MCF 10A (cell line): ENCODE data around the gene MYO1E. TPM values are rescaled to one million over a fixed set of nuclear protein-coding genes. Genes with fewer than 3 reads are reported as not detected.

ENCODE experiments used
- BruUV-seq: library from RNA; stranded (reverse); fragments of 400-500 nt; replicated peaks from 2 replicates; lab custom pipeline; 2021; lab: Mats Ljungman, UMichigan
- CTCF ChIA-PET: fragments of 300-600 bp; sonication (Branson Sonifier 250); formaldehyde crosslinking; extraction: SDS; loops from one replicate; lab custom pipeline; 2021; ENCODE audit warnings: antibody characterized with exemption, inconsistent platforms; lab: Yijun Ruan, JAX
- POLR2A ChIA-PET: fragments of 300-600, 350-650 bp; sonication (Branson Sonifier 250); formaldehyde crosslinking; extraction: SDS; loops from one replicate; lab custom pipeline; 2020; ENCODE audit warnings: antibody characterized with exemption, inconsistent platforms; lab: Yijun Ruan, JAX
- DNase-seq: peaks from one replicate; pipeline ENCODE4 v3.0.0-alpha.2; 2018; ENCODE audit not compliant: unreplicated experiment
- H3K27ac Mint-ChIP-seq: one replicate; pipeline ENCODE4 v1.8.0; 2022; ENCODE audit warnings: mild to moderate bottlenecking, low read depth, mixed read lengths; ENCODE audit not compliant: unreplicated experiment
- H3K27me3 Mint-ChIP-seq: one replicate; pipeline ENCODE4 v1.8.0; 2022; ENCODE audit warnings: mixed read lengths; ENCODE audit not compliant: insufficient read depth, unreplicated experiment
- H3K36me3 Mint-ChIP-seq: one replicate; pipeline ENCODE4 v1.8.0; 2022; ENCODE audit warnings: mild to moderate bottlenecking, moderate library complexity, mixed read lengths; ENCODE audit not compliant: insufficient read depth, unreplicated experiment
- H3K4me1 Mint-ChIP-seq: one replicate; pipeline ENCODE4 v1.8.0; 2022; ENCODE audit warnings: mixed read lengths; ENCODE audit not compliant: insufficient read depth, unreplicated experiment
- H3K4me3 Mint-ChIP-seq: one replicate; pipeline ENCODE4 v1.8.0; 2022; ENCODE audit warnings: mild to moderate bottlenecking, moderate library complexity, mixed read lengths; ENCODE audit not compliant: unreplicated experiment
- H3K9me3 Mint-ChIP-seq: one replicate; pipeline ENCODE4 v1.8.0; 2022; ENCODE audit warnings: mixed read lengths; ENCODE audit not compliant: unreplicated experiment
- intact Hi-C: fragments of 100-400 bp; cut with micrococcal nuclease; formaldehyde crosslinking; loops from 2 replicates; pipeline ENCODE4 v1.14.1; 2022
- total RNA-seq: library from RNA; stranded (reverse); gene quantifications from 2 replicates; pipeline ENCODE4 v1.2.3, GENCODE V29; 2022
- TF ChIP-seq, protein P1 (sequence below): fragments of 200-600 bp; IDR thresholded peaks from one replicate; pipeline ENCODE4 v1.8.0; 2022; ENCODE audit warnings: antibody characterized with exemption, mild to moderate bottlenecking; ENCODE audit not compliant: unreplicated experiment

Gene MYO1E
- total RNA-seq, 1 experiment from 2014 or later = 121 TPM

DNA sequence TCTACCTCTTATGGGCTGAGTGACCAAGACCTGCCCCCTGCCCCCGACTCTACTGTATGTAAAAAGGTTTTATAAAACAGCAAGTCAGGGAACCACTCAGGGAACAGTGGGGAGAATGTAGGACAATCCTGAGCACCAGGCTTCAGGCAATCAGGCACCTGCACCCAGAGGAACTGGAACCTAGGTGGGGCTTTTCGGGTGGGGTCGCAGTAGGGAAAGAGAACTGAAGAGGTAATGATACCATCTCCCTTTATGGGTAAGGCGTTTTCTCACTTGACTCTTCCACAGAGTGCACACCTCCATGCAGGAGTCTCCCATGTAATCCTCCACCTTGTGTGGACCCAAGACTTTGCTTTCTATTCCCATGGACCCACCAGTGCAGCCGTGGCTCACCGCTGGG, 45.8 kb downstream of the MYO1E start:
- peaks cover 8% of the 10 kb centered on the region for H3K36me3 Mint-ChIP-seq
- CTCF ChIA-PET = no interaction called here
- H3K9me3 Mint-ChIP-seq = no peaks in the 10 kb centered on the region
- DNase-seq = no peak
- POLR2A ChIA-PET = interaction anchor here (0.7 to 1.5 kb wide), 2 partner anchors 20 to 22 kb away, joined by 3 read pairs; no protein-coding TSS in a partner anchor
- H3K27ac Mint-ChIP-seq = no peak overlapping the region
- intact Hi-C loops = no loop called here
- TF ChIP-seq, protein P1, sequence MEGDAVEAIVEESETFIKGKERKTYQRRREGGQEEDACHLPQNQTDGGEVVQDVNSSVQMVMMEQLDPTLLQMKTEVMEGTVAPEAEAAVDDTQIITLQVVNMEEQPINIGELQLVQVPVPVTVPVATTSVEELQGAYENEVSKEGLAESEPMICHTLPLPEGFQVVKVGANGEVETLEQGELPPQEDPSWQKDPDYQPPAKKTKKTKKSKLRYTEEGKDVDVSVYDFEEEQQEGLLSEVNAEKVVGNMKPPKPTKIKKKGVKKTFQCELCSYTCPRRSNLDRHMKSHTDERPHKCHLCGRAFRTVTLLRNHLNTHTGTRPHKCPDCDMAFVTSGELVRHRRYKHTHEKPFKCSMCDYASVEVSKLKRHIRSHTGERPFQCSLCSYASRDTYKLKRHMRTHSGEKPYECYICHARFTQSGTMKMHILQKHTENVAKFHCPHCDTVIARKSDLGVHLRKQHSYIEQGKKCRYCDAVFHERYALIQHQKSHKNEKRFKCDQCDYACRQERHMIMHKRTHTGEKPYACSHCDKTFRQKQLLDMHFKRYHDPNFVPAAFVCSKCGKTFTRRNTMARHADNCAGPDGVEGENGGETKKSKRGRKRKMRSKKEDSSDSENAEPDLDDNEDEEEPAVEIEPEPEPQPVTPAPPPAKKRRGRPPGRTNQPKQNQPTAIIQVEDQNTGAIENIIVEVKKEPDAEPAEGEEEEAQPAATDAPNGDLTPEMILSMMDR = no peak
- no peaks in the 10 kb centered on the region for H3K4me1 Mint-ChIP-seq
- H3K4me3 Mint-ChIP-seq = no peak overlapping the region
- H3K27me3 Mint-ChIP-seq = no peaks in the 10 kb centered on the region
- BruUV-seq = no TSS peak

GRCh38 chr15:59322056-59322759, 50.5 kb downstream of the MYO1E start:
- Mint-ChIP-seq H3K4me3 (no peak overlapping the region), H3K9me3 (no peaks in the 10 kb centered on the region), H3K4me1 (peaks cover 6% of the 10 kb centered on the region), H3K36me3 (peaks cover 8% of the 10 kb centered on the region), H3K27me3 (no peaks in the 10 kb centered on the region), H3K27ac (no peak overlapping the region)
- ChIA-PET CTCF (no interaction called here), POLR2A (interaction anchor here (0.7 kb wide), 1 partner anchor 9 kb away, joined by 3 read pairs; no protein-coding TSS in a partner anchor)
- intact Hi-C loops = no loop called here
- no TSS peak for BruUV-seq
- TF ChIP-seq, protein P1 = no peak
- DNase-seq = no peak

GRCh38 chr15:59321000-59321689, 51.5 kb downstream of the MYO1E start:
- CTCF ChIA-PET = no interaction called here
- Mint-ChIP-seq H3K27ac (no peak overlapping the region), H3K9me3 (no peaks in the 10 kb centered on the region), H3K4me1 (peaks cover 9% of the 10 kb centered on the region), H3K36me3 (peaks cover 8% of the 10 kb centered on the region), H3K27me3 (no peaks in the 10 kb centered on the region), H3K4me3 (no peak overlapping the region)
- intact Hi-C loops = no loop called here
- no peak for DNase-seq
- TF ChIP-seq, protein P1 = no peak
- no TSS peak for BruUV-seq
- POLR2A ChIA-PET = no interaction called here

DNA sequence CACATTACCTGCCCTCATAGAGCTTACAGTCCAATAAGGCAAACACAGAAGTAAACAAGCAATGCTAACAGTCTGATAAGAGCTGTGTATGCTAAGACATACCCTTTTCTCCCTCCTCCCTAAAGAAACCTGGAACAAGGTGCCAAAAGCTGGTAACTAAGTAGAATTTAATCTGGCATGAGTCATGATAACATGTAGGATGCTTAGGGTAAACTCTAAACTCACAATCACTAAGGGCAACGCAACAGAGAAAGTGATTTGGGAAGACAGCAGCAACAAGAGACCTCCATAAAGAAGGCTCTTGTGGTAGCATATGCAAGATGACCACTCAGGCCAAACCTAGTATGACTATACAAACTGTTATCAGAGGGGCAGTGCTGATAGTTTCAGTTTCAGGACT, 55.5 kb downstream of the MYO1E start:
- no peaks in the 10 kb centered on the region for H3K9me3 Mint-ChIP-seq
- intact Hi-C loops = no loop called here
- H3K27ac Mint-ChIP-seq = no peak overlapping the region
- TF ChIP-seq, protein P1 = no peak
- H3K4me3 Mint-ChIP-seq = no peak overlapping the region
- peaks cover 29% of the 10 kb centered on the region for H3K4me1 Mint-ChIP-seq
- POLR2A ChIA-PET = no interaction called here
- BruUV-seq = no TSS peak
- DNase-seq = no peak
- H3K36me3 Mint-ChIP-seq = no peaks in the 10 kb centered on the region
- H3K27me3 Mint-ChIP-seq = no peaks in the 10 kb centered on the region
- CTCF ChIA-PET = no interaction called here
